Measurements from ENCODE around the gene PEX11A.

DNA sequence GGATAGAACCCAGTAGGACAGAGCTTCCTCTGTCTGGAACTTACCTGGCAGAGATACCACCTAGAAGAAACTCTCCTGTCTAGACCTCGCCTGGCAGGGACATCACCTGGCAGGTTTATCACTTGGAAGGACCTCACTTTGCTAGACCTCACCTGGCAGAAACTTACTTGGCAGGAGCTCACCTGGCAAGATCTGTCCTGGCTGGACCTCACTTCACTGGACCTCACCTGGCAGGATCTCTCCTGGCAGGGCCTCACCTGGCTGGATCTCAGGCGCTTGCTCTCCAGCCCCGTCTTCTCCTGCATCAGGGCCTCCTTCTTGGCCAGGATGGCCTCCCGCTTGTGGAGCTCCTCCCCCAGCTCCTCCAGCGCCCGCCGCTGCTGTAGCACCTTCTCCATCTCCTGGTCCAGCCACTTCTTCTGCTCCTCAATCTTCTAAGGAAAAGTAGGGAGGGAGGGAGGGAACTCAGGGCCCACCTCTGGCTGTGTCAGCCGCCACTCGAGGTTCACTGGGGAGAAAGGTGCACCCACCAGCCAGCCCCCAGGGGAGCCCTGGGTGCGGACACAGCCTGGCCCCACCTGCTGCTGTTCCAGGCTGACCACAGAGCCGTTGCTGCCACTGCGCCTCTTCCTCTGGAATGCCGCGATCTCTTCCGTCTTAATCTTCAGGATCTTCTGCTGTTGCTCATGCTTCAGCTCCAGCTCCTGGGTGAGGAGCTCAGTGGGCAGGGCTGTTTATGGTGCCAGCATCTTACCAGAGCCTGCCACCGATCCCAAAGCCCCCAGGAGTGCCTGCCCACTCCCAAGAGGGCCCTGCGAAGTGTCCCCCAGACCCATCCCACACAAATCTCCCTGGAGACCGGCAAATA, 57.8 kb downstream of the PEX11A start:
- TF ChIP-seq CTCF (IDR thresholded peaks at IDR 0.05) (no peak), REST (IDR thresholded peaks at IDR 0.05) (no peak), RAD21 (conservative IDR thresholded peaks at IDR 0.05 in 1 of 2, IDR thresholded peaks at IDR 0.05 in 1 of 2) (no peak), EP300 (IDR thresholded peaks at IDR 0.05) (no peak)
